ENCODE results near the gene XPO1. TPM values are rescaled to one million over a fixed set of nuclear protein-coding genes. Genes with fewer than 3 reads are reported as not detected.
A peak's percentile ranks its signal among the peaks of the same experiment; 100 is the strongest.
"Not testable (repeated sequence)": the region's sequence is repeated elsewhere in the genome, so short reads cannot be mapped to it uniquely, and the experiment has no call there.

XPO1 gene
- total and polyA plus RNA-seq, 5 donors = 38.5 to 81.7 (median 54.2) TPM

GRCh38 chr2:61492476-61492875 is 45.7 kb downstream of the XPO1 start:
- WGBS = 95% methylated on average over 2 of the region's 2 CpGs
- Histone ChIP-seq H3K9me3 (ENCODE audit: control insufficient read depth, low read length) (no peaks in the 10 kb centered on the region), H3K4me3 (ENCODE audit: low read length) (no peak overlapping the region), H3K4me1 (ENCODE audit: control insufficient read depth, insufficient read depth, low read length) (no peaks in the 10 kb centered on the region), H3K27me3 (ENCODE audit: control insufficient read depth, insufficient read depth) (no peaks in the 10 kb centered on the region), H3K27ac (ENCODE audit: low read length) (no peak overlapping the region)
- no peak for DNase-seq
- ATAC-seq = no peak
- intact Hi-C loops (cut with DNase I) = no loop called here

- intact Hi-C loops (cut with DNase I) = no loop called here
- H3K4me3 ChIP-seq (ENCODE audit: low read length) = no peak overlapping the region
- no peak overlapping the region for H3K27ac ChIP-seq (ENCODE audit: low read length)
- no peaks in the 10 kb centered on the region for H3K9me3 ChIP-seq (ENCODE audit: control insufficient read depth, low read length)
- 98% methylated on average over 5 of the region's 5 CpGs for WGBS
- ATAC-seq (no peak), DNase-seq (no peak)
- peaks cover 1% of the 10 kb centered on the region for H3K4me1 ChIP-seq (ENCODE audit: control insufficient read depth, insufficient read depth, low read length)
- no peaks in the 10 kb centered on the region for H3K27me3 ChIP-seq (ENCODE audit: control insufficient read depth, insufficient read depth)
These were observed 52.9 kb downstream of the XPO1 start for GRCh38 chr2:61485281-61485680.

GRCh38 chr2:61478086-61478485 is 60.1 kb downstream of the XPO1 start:
- 84% methylated on average over 6 of the region's 6 CpGs for WGBS
- Histone ChIP-seq H3K4me3 (ENCODE audit: low read length) (no peak overlapping the region), H3K9me3 (ENCODE audit: control insufficient read depth, low read length) (no peaks in the 10 kb centered on the region), H3K27ac (ENCODE audit: low read length) (no peak overlapping the region), H3K27me3 (ENCODE audit: control insufficient read depth, insufficient read depth) (no peaks in the 10 kb centered on the region), H3K4me1 (ENCODE audit: control insufficient read depth, insufficient read depth, low read length) (no peaks in the 10 kb centered on the region)
- DNase-seq = no peak
- no peak for ATAC-seq
- intact Hi-C loops (cut with DNase I) = no loop called here

GRCh38 chr2:61476929-61477589 is 61.1 kb downstream of the XPO1 start:
- H3K9me3 ChIP-seq (ENCODE audit: control insufficient read depth, low read length); H3K27ac ChIP-seq (ENCODE audit: low read length); H3K4me3 ChIP-seq (ENCODE audit: low read length); H3K27me3 ChIP-seq (ENCODE audit: control insufficient read depth, insufficient read depth); H3K4me1 ChIP-seq (ENCODE audit: control insufficient read depth, insufficient read depth, low read length); intact Hi-C loops (cut with DNase I); ATAC-seq: not testable (repeated sequence)
- DNase-seq = peak in 1 of 3 donors; percentile 29
- 96% methylated on average over 12 of the region's 12 CpGs for WGBS

- intact Hi-C loops (cut with DNase I) = no loop called here
- peak overlapping the region; percentile 92 for H3K4me3 ChIP-seq (ENCODE audit: low read length)
- 39% methylated on average over 19 of the region's 19 CpGs for WGBS
- DNase-seq = no peak
- ATAC-seq = no peak
- H3K9me3 ChIP-seq (ENCODE audit: control insufficient read depth, low read length) = no peaks in the 10 kb centered on the region
- H3K27me3 ChIP-seq (ENCODE audit: control insufficient read depth, insufficient read depth) = no peaks in the 10 kb centered on the region
- H3K4me1 ChIP-seq (ENCODE audit: control insufficient read depth, insufficient read depth, low read length) = no peaks in the 10 kb centered on the region
- H3K27ac ChIP-seq (ENCODE audit: low read length) = peak overlapping the region; percentile 98
These were observed 66.0 kb downstream of the XPO1 start for GRCh38 chr2:61471905-61472805.

- intact Hi-C loops (cut with DNase I) = no loop called here
These were observed 66.9 kb downstream of the XPO1 start, which contains the start of gene USP34 for GRCh38 chr2:61470965-61471904. Gene USP34, minus strand, starts transcription at chr2:61471087. Its CDS starts 395 bp downstream, at chr2:61470692.

GRCh38 chr2:61470122-61470951 is 67.8 kb downstream of the XPO1 start:
- ATAC-seq = peak; percentile 83 to 86
- Histone ChIP-seq H3K9me3 (ENCODE audit: control insufficient read depth, low read length) (no peaks in the 10 kb centered on the region), H3K27ac (ENCODE audit: low read length) (peak overlapping the region; percentile 94), H3K27me3 (ENCODE audit: control insufficient read depth, insufficient read depth) (no peaks in the 10 kb centered on the region), H3K4me3 (ENCODE audit: low read length) (peak overlapping the region; percentile 92), H3K4me1 (ENCODE audit: control insufficient read depth, insufficient read depth, low read length) (no peaks in the 10 kb centered on the region)
- peak; percentile 90 to 95 (median 95) for DNase-seq
- intact Hi-C loops (cut with DNase I) = no loop called here
- WGBS = under 1% methylated on average over 88 of the region's 94 CpGs

More at GRCh38 chr2:61470965-61471904, 66.9 kb downstream of the XPO1 start, which contains the start of gene USP34:
- Histone ChIP-seq H3K4me3 (ENCODE audit: low read length) (peak within 1 kb of the TSS; percentile 92), H3K4me1 (ENCODE audit: control insufficient read depth, insufficient read depth, low read length) (no peaks in the 10 kb centered on the region), H3K27me3 (ENCODE audit: control insufficient read depth, insufficient read depth) (no peaks in the 10 kb centered on the region), H3K27ac (ENCODE audit: low read length) (peak within 1 kb of the TSS; percentile 98), H3K9me3 (ENCODE audit: control insufficient read depth, low read length) (no peaks in the 10 kb centered on the region)
- DNase-seq (peak; percentile 96 to 98 (median 98)), ATAC-seq (peak; percentile 98)
- under 1% methylated on average over 88 of the region's 91 CpGs for WGBS

- H3K4me1 ChIP-seq (ENCODE audit: control insufficient read depth, insufficient read depth, low read length) = no peaks in the 10 kb centered on the region
These were observed 68.6 kb downstream of the XPO1 start for GRCh38 chr2:61469424-61470121.

GRCh38 chr2:61468231-61468630 is 69.9 kb downstream of the XPO1 start:
- H3K4me3 ChIP-seq (ENCODE audit: low read length); DNase-seq; H3K27me3 ChIP-seq (ENCODE audit: control insufficient read depth, insufficient read depth); ATAC-seq; intact Hi-C loops (cut with DNase I); H3K9me3 ChIP-seq (ENCODE audit: control insufficient read depth, low read length); H3K4me1 ChIP-seq (ENCODE audit: control insufficient read depth, insufficient read depth, low read length); H3K27ac ChIP-seq (ENCODE audit: low read length): not testable (repeated sequence)
- WGBS = 95% methylated on average over 10 of the region's 10 CpGs

More at GRCh38 chr2:61469424-61470121, 68.6 kb downstream of the XPO1 start:
- DNase-seq (no peak), ATAC-seq (no peak)
- Histone ChIP-seq H3K9me3 (ENCODE audit: control insufficient read depth, low read length) (no peaks in the 10 kb centered on the region), H3K27me3 (ENCODE audit: control insufficient read depth, insufficient read depth) (no peaks in the 10 kb centered on the region), H3K27ac (ENCODE audit: low read length) (peak overlapping the region; percentile 94), H3K4me3 (ENCODE audit: low read length) (peak overlapping the region; percentile 92)
- 7% methylated on average over 8 of the region's 8 CpGs for WGBS
- intact Hi-C loops (cut with DNase I) = no loop called here
